Testis (tissue), 3 donors: ENCODE results near the gene FAM53A. TPM values are rescaled to one million over a fixed set of nuclear protein-coding genes. Genes with fewer than 3 reads are reported as not detected.

Source experiments
- DNase-seq: peaks from one replicate; pipeline ENCODE4 v3.0.0-alpha.2; 2019
- H3K27ac ChIP-seq, 2 donors: fragments of 200-600 bp; sonication (generic); one replicate each; pipeline ENCODE4 v1.5.1; 2019
- H3K27me3 ChIP-seq: fragments of 200-600 bp; sonication (generic); one replicate; pipeline ENCODE4 v1.5.1; 2019
- H3K36me3 ChIP-seq: fragments of 200-600 bp; sonication (generic); one replicate; pipeline ENCODE4 v1.5.1; 2017; ENCODE audit warnings: low read depth; ENCODE audit errors: missing control alignments
- H3K4me1 ChIP-seq: fragments of 200-600 bp; sonication (generic); one replicate; pipeline ENCODE4 v1.5.1; 2019
- H3K4me3 ChIP-seq, 2 donors: fragments of 200-600 bp; sonication (generic); one replicate each; pipeline ENCODE4 v1.5.1; 2017 to 2019
- H3K9me3 ChIP-seq: fragments of 200-600 bp; sonication (generic); one replicate; pipeline ENCODE4 v1.5.1; 2017
- POLR2A ChIP-seq: fragments of 450-650 bp; IDR thresholded peaks from one replicate; pipeline ENCODE4 v1.6.1; 2017; ENCODE audit warnings: antibody characterized with exemption, mild to moderate bottlenecking, moderate library complexity
- WGBS, 2 donors: methylation state at CpG; one replicate each; pipeline ENCODE4 v1.1.5; 2018; 5-methylcytosine and 5-hydroxymethylcytosine counted together
- intact Hi-C: fragments of 100-400 bp; cut with DNase I; formaldehyde crosslinking; loops from one replicate; pipeline ENCODE4 v1.15.1; 2023; ENCODE audit warnings: low total_unique reads
- polyA plus RNA-seq: library from polyadenylated mRNA; stranded (reverse); fragments of 350-450 nt; fragmentation: Illumina TruSeq; extraction: RNeasy Lipid Tissue Mini Kit (QIAGEN cat#74804); gene quantifications from one replicate; pipeline ENCODE4 v1.2.3, GENCODE V29; 2014; ENCODE audit warnings: low read depth, low replicate concordance; ENCODE audit not compliant: insufficient read depth
- total RNA-seq, 2 donors: library from RNA; depleted of rRNA; stranded (reverse); fragments of >200 nt; gene quantifications; one replicate each; pipeline ENCODE4 v1.2.3, GENCODE V29; 2016
- TF ChIP-seq, protein P1 (sequence below), 3 experiments: fragments of 450-650 bp in 2 of 3; fragments of 200-600 bp in 1 of 3; sonication (generic) in 1 of 3; IDR thresholded peaks; one replicate each; pipeline ENCODE4 v1.5.1; 2016 to 2019; ENCODE audit warnings: antibody characterized with exemption in 3 of 3, mild to moderate bottlenecking in 2 of 3, moderate library complexity in 1 of 3

The FAM53A gene
- total and polyA plus RNA-seq, 3 donors from 2014 or later = 24.2 to 60.8 (median 41.3) TPM

DNA sequence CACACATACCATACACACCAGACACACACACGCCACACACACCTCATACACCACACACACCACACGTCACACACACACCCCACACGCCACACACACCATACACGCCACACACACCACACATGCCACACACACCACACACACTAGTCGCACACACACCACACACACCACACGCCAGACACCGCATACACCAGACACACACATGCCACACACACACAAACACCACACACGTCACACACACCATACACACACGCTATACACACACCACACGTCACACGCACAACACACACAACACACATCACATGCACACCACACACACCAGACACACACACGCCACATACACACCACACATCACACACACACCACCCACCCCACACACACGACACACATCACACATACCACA, 32.0 kb downstream of the FAM53A start:
- H3K27me3 ChIP-seq = no peaks in the 10 kb centered on the region
- no peak overlapping the region for H3K4me3 ChIP-seq
- WGBS, 2 donors = 91 to 93% methylated on average over 13 of the region's 13 CpGs
- H3K4me1 ChIP-seq = no peaks in the 10 kb centered on the region
- no peak overlapping the region for H3K27ac ChIP-seq
- no peak for DNase-seq
- no peaks in the 10 kb centered on the region for H3K9me3 ChIP-seq
- TF ChIP-seq POLR2A = no peak
- TF ChIP-seq, protein P1, sequence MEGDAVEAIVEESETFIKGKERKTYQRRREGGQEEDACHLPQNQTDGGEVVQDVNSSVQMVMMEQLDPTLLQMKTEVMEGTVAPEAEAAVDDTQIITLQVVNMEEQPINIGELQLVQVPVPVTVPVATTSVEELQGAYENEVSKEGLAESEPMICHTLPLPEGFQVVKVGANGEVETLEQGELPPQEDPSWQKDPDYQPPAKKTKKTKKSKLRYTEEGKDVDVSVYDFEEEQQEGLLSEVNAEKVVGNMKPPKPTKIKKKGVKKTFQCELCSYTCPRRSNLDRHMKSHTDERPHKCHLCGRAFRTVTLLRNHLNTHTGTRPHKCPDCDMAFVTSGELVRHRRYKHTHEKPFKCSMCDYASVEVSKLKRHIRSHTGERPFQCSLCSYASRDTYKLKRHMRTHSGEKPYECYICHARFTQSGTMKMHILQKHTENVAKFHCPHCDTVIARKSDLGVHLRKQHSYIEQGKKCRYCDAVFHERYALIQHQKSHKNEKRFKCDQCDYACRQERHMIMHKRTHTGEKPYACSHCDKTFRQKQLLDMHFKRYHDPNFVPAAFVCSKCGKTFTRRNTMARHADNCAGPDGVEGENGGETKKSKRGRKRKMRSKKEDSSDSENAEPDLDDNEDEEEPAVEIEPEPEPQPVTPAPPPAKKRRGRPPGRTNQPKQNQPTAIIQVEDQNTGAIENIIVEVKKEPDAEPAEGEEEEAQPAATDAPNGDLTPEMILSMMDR (IDR thresholded peaks at IDR 0.05) = no peak
- H3K36me3 ChIP-seq = no peaks in the 10 kb centered on the region
- intact Hi-C loops = no loop called here

DNA sequence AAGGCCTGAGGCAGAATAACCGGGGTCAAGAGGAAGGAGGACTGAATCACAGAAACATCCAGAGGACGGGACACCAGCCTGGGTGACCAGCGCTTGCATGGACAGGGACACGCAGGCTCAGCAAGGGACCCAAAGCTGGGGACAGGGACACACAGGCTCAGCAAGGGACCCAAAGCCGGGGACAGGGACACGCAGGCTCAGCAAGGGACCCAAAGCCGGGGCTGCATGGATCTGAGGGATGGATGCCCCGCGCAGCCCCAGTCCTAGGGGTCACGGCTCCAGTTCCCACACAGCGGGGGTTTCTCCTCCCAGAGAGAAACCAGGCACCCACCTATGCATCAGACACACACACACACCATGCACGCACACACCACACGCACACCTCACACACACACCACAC, 32.5 kb downstream of the FAM53A start:
- H3K4me3 ChIP-seq = no peak overlapping the region
- H3K27ac ChIP-seq = no peak overlapping the region
- no peaks in the 10 kb centered on the region for H3K9me3 ChIP-seq
- H3K27me3 ChIP-seq = no peaks in the 10 kb centered on the region
- H3K36me3 ChIP-seq = no peaks in the 10 kb centered on the region
- DNase-seq = no peak
- WGBS, 2 donors = 85 to 96% methylated on average over 12 to 13 of the region's 13 CpGs
- intact Hi-C loops = no loop called here
- no peaks in the 10 kb centered on the region for H3K4me1 ChIP-seq
- TF ChIP-seq, protein P1 (IDR thresholded peaks at IDR 0.05) = no peak
- no peak for TF ChIP-seq POLR2A

DNA sequence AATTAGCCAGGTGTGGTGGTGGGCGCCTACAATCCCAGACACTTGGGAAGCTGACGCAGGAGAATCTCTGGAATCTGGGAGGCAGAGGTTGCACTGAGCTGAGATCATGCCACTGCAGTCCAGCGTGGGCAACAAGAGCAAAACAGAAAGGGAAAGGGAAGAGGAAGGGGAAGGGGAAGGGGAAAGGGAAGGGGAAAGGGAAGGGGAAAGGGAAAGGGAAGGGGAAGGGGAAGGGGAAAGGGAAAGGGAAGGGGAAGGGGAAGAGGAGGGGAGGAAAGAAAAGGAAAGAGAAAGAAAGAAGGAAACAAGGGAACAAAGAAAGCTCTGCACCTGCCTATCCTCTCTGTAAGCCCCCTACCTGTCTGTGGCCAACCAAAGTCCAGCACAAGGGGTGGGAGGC, 35.2 kb downstream of the FAM53A start:
- H3K27me3 ChIP-seq = no peaks in the 10 kb centered on the region
- WGBS, 2 donors = 88 to 90% methylated on average over 3 of the region's 3 CpGs
- TF ChIP-seq, protein P1 (IDR thresholded peaks at IDR 0.05) = no peak
- no peak for TF ChIP-seq POLR2A
- no peaks in the 10 kb centered on the region for H3K4me1 ChIP-seq
- no peaks in the 10 kb centered on the region for H3K9me3 ChIP-seq
- no peak overlapping the region for H3K27ac ChIP-seq
- intact Hi-C loops = no loop called here
- DNase-seq = no peak
- H3K4me3 ChIP-seq = no peak overlapping the region
- no peaks in the 10 kb centered on the region for H3K36me3 ChIP-seq

DNA sequence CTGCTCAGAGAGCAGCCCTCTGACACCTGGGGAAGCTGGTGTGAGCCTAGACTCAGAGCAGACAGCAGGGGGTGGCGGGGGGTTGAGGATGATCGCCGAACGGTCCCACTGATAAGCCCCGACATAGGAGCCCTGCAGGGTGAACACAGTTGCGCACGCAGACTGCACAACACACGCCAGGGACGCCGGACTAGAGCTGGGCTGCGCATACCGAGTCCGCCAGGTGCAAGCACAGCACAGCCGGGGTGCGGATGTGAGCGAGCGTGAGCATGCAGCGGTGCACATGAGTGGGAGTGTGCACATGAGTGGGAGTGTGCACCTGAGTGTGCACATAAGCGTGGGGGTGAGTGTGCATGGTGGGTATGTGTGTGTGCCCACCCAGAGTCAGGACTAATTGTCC, 36.7 kb downstream of the FAM53A start:
- H3K9me3 ChIP-seq = no peaks in the 10 kb centered on the region
- no peak overlapping the region for H3K4me3 ChIP-seq
- WGBS, 2 donors = 83% methylated on average over 17 to 19 of the region's 19 CpGs
- DNase-seq = no peak
- TF ChIP-seq, protein P1 (IDR thresholded peaks at IDR 0.05) = no peak
- no peak for TF ChIP-seq POLR2A
- H3K4me1 ChIP-seq = no peaks in the 10 kb centered on the region
- no peaks in the 10 kb centered on the region for H3K36me3 ChIP-seq
- no peak overlapping the region for H3K27ac ChIP-seq
- intact Hi-C loops = no loop called here
- H3K27me3 ChIP-seq = no peaks in the 10 kb centered on the region

DNA sequence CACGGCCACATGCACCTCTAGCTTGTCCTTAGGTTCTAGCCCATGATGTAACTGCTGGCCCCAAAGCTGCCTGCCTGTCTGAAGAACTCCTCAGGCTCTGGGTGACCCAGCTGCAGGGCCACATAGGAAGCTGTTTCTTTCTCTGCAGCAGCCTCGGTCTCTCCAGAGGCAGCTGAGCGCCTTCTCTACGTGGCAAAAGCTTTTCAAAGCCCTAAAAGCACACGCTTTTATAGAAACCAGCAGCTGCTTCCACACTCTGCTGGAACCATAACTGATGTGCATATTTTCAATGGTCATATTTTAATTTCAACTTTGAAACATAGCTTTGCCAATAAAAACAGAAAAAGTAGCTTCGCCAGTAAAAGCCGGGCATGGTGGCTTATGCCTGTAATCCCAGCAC, 37.4 kb downstream of the FAM53A start:
- TF ChIP-seq POLR2A = no peak
- TF ChIP-seq, protein P1 (IDR thresholded peaks at IDR 0.05) = no peak
- intact Hi-C loops = no loop called here
- WGBS, 2 donors = 89 to 94% methylated on average over 6 to 7 of the region's 7 CpGs

More for the DNA sequence above, 37.4 kb downstream of the FAM53A start:
- H3K36me3 ChIP-seq = no peaks in the 10 kb centered on the region
- no peaks in the 10 kb centered on the region for H3K4me1 ChIP-seq
- H3K9me3 ChIP-seq = no peaks in the 10 kb centered on the region
- no peak for DNase-seq
- no peak overlapping the region for H3K27ac ChIP-seq
- H3K4me3 ChIP-seq = no peak overlapping the region
- no peaks in the 10 kb centered on the region for H3K27me3 ChIP-seq
